ENCODE results near the gene SAMD11.
A peak's percentile ranks its signal among the peaks of the same experiment; 100 is the strongest.
"Not testable (repeated sequence)": the region's sequence is repeated elsewhere in the genome, so short reads cannot be mapped to it uniquely, and the experiment has no call there.

SAMD11 gene

DNA sequence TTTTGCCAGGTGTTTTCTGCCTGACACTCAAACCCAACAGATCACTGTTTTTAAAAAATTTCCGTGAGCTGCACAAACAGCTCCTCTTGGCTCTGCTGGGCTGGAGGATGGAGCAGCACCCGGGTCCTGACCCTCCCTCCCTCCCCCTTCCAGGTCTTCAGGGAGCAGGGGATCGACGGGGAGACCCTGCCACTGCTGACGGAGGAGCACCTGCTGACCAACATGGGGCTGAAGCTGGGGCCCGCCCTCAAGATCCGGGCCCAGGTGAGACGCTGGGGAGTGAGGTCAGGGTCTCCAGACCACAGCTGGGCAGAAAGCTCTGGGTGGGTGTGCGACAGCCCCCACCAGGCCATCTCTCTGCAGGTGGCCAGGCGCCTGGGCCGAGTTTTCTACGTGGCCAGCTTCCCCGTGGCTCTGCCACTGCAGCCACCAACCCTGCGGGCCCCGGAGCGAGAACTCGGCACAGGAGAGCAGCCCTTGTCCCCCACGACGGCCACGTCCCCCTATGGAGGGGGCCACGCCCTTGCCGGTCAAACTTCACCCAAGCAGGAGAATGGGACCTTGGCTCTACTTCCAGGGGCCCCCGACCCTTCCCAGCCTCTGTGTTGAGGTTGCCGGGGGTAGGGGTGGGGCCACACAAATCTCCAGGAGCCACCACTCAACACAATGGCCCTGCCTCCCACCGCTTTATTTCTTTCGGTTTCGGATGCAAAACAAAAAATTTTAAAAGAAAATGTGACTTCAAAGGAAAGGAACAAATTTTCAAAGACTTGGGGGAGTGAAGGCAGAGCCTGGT, 20.0 kb downstream of the SAMD11 start:
- DNase-seq (ENCODE audit: low read depth in 2 of 2) = no peak

DNA sequence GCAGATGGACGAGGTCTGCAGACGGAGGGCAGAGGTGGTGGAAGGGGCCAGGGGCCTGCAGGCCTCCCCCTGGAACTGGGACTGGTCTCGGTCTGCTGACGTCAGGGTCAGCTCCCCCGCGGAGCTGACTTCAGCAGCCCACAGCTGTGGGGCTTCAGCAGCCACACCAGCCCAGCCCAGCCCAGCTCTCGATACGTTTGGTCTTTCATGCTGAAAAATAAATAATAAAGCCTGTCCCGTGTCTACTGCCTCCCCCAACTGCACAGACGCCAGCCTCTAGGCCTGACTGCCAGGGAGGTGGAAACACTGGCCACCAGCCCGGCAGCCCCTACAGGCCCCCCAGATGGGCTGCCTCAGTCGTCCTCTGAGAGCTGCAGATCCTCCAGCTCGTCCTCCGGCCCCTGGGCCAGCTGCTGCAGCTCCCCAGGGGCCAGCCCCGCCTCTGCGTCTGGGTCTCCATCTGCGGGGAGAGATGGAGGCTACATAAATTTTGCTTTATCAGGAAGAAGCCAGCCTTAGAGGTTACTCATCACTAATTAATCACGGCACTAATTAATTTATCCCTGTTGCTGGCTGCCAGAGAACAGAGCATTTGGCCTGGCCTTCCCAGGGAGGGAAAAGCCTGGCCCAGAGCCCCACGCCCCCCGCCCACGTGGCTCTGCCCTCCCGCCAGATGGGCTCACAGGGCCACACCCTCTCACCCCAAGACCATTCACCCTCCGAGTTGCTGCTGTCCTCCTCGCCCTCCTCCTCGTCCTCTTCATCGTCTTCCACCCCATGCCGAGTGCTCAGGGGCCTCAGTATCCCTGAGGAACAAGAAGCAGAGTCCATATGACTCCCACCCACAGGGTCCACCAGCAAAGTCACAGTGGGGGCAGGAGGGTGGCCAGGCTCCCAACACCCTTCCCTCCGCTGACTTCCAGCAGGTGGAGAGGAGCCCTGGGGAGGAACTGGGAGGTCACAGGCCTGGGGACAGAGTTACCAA, 20.9 kb downstream of the SAMD11 start:
- DNase-seq (ENCODE audit: low read depth in 2 of 2) = no peak

DNA sequence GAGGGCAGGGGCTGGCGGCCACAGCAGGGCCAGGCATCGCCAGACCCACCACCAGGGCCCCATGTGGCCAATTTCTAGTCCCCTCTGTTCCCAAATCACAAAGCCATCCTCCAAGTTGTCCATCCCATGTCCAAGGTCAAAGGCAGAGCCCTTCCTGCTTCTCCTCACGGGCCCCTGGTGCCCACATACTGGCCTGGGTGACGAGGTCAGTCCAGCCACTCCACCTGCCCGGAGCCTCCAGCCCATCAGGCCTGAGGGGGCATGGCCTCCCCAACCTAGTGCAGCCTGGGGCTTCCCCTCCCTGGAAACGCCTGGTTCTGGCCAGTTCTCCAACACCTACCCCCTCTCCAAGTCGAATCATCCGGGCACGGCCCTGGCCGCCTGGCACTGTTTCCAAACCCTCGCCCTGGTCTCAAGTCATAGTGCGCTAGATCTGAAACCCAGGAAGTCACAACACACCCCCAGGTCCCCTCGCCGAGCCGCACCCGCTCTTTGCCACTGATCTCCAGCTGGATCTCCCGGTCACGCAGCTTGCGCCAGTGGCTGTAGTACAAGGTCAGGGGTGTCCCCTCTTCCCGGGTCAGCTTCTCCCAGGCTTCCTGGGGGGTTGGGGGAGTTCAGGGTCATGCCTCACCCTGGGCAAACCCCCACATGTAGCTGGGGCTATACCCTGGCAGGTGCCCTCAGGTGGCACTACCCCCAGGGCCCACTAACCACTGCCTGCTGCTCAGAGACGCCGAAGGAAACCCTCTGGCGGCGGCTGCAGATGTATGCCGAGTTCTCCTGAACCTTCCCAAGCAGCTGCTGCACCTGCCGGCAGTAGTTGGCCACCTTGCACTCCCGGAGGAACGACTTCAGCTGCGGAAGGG, 22.2 kb downstream of the SAMD11 start:
- no peak for DNase-seq (ENCODE audit: low read depth in 2 of 2)

DNA sequence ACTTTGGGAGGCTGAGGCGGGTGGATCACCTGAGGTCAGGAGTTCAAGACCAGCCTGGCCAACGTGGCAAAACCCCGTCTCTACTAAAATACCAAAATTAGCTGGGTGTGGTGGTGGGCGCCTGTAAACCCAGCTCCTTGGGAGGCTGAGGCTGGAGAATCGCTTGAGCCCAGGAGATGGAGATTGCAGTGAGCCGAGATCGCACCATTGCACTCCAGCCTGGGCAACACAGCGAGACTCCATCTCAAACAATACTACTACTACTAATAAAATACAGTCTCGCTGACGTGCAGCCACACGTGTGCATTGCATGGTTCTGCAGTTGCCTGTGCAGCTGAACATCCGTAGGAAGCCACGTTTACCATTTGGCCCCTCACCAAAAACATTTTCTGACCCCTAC, 23.1 kb downstream of the SAMD11 start:
- DNase-seq (ENCODE audit: low read depth in 2 of 2) = not testable (repeated sequence)

DNA sequence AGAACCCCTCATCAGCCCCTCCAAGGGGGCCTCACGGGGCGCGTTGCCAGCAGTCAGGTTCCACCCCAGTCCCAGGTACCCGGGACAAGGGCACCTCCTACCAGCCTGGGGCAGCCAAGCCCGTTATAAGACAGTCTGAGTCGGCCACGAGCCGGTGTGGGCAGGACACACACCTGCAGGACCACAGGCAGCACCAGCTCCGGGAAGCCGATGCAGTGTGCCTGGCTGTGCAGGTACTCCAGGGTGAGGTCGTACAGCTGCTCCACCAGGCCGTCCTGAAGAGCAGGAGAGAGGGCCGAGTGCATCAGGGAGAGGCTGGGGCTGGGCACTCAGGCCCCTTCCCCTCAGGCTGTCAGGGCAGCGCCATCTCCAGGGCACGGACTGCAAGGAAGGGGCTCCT, 24.2 kb downstream of the SAMD11 start:
- no peak for DNase-seq (ENCODE audit: low read depth in 2 of 2)

DNA sequence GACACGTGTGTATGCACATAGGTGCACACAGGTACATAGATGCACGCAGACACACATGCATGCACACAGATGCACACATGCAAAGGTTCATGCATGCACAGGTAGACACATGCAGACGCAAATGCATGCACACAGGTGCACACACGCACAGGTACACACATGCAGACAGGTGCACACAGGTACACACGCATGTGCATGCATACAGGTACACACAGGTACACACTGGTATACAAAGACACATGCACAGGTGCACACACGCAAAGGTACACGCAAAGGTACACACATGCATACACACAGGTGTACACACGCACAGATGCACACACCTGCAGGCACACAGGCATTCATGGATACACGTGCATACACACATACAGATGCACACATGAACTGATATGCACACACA, 26.5 kb downstream of the SAMD11 start:
- no peak for DNase-seq (ENCODE audit: low read depth in 2 of 2)

DNA sequence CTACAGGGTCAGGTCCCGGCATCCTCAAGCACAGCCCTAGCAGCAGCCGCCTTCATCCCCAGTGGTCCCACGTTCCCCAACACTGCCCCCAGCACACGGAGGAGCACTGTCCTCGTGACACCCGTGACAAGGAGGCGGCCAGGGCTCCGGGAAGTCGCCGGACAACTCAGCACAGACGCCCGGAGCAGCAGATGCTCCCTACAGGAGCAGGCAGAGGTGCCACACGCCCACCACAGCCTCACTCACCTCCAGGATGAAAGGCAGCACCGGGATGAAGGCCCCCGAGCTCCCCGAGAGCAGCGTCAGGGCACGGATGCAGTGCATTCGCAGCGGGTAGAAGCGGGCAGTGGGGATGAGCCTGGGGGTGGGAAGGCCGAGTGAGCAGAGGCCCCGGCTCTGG, 27.2 kb downstream of the SAMD11 start:
- no peak for DNase-seq (ENCODE audit: low read depth in 2 of 2)

DNA sequence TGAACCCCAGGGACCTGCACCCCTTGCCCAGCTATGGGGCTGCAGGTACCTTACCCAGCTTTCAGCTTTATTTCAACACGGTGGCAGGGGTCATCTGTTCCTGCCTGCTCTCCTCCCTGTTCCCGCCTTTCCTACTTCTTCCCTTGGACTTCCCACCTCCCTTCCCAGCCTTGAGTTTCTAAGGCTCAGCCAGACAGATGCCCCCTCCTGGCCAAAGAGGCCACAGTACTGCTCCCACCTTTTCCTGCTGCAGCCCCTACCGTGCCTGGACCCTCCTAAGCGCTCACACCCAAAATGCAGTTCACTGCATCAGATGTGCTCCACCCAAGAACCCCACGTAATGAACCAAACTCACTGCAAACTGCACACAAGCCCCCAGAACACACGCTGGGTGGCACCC, 27.6 kb downstream of the SAMD11 start:
- DNase-seq (ENCODE audit: low read depth in 2 of 2) = no peak

DNA sequence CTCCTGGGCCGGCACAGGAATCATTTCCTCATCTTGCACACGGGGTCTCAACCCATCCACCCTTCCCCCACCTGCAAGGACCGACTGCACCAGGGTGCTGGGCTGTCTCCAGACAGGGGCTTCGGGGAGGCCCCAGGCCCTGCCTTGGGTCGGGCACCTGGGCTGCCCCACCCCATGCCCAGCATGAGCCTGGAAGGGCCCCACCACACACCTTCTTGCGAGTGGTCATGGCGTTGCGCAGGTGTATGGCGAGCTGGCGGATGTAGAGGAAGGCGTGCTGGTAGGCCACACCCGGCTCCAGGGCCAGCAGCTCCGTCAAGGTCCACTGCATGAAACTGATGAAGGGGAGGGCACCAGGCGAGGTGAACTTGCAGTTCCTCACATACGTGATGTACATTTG, 28.5 kb downstream of the SAMD11 start:
- DNase-seq (ENCODE audit: low read depth in 2 of 2) = no peak

DNA sequence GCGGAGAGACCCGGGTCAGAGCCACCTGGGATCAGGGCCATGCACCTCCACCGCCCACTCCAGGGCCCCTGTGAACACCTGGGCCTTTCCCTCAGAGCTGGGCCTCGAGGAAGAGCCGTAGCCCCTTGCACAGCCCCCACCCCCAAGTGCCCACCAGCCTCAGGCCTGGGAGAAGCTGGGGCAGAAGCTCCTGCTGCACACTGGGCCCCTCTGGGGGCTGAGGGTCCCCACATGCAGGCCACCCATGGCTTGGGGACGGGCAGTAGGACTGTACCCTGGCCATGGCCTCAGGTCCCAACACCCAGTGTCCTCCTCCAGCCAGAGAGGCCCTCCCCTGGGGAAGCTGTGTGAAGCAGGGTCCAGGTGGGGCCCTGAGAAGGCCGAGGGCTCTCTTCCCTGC, 28.9 kb downstream of the SAMD11 start:
- DNase-seq (ENCODE audit: low read depth in 2 of 2) = no peak

DNA sequence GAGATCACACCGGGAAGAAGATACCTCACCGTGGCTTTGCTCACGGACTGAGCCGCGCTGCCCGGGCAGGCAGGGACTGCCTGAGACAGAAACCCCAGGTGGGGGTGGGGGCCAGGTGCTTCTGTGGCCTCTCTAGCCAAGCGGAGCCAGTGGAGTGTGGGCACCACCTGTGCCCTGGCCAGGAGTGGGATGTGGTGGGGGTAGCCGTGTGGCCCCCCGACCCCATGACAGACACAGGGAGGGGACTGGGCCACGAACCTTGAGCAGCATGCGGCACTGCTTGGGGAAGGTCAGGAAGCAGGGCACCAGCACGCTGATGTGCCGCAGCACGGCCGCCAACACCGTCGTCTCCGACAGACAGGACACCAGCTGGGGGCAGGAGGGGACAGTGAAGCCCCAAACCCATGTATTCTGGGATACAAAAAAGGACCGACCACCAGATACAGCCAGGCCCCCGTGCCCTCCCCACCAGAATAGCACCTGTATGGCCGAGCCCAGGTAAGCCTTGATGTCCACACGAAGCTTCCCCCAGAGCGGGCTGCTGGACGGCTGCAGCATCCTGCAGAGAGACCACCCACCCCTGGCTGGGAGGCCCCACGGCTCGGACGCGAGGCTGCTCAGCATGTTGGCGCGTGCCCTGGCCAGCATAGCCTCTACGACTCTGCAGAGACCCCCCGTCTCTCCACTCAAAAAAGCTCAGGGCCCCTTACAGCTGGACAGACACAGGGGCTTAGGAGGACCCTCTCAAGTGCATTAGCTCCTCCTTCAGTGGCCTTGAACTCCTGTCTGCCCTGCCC, 30.0 kb downstream of the SAMD11 start:
- no peak for DNase-seq (ENCODE audit: low read depth in 2 of 2)

DNA sequence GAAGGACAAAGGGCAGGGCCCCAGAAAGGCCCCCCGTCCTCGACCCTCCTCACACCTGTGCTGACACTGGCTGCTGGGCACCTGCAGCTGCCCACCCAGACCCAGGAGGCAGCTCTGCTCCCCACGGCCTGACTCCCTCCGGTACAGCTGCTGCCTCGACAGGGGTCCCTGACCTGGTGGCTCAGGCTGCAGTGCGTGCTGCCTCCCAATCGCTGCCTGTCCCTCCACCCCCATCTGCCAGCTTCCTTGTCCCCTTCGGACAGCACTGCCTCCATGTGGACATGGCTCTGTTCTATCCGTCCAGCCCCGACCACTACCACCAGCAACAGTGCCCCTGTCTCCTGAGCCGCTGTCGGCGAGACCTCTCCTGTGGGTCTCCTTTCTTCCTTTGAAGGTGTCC, 31.2 kb downstream of the SAMD11 start:
- DNase-seq (ENCODE audit: low read depth in 2 of 2) = no peak

DNA sequence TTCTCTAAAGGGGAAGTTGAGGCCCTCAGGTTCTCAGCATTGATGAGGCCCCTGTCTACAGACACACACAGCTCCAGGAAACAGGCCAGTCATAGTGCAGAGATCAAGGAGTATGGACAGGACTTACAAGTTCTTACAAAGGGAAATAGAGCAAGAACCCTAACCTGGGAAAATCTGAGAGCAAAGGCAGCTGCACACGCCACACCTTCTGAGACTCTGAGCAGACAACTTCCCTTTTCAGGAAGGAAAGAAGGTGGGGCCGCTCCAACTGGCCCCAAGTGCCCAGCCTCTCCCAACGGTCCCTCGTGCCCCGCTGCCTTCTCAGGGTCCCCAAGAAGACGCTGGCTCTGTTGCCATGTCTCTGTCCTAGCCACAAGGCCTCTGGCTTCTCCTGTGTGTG, 31.8 kb downstream of the SAMD11 start:
- no peak for DNase-seq (ENCODE audit: low read depth in 2 of 2)

DNA sequence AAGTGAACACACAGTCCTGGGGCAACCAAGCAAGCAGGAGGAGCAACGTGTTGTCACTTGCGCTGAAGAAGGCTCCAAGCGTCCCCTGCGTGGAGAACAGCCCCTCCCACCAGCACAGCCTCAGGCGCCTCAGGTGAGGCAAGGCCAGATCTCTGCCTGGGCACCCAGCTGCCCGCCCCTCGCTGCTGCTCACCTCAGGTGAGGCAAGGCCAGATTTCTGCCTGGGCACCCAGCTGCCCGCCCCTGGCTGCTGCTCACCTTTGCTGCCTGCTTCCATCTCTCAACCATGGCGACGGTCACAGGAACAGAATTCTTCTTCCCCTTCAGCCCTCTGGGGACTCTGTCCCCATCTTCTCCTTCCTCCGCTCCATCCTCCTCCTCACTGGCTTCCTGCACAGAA, 32.9 kb downstream of the SAMD11 start:
- DNase-seq (ENCODE audit: low read depth in 2 of 2) = no peak

DNA sequence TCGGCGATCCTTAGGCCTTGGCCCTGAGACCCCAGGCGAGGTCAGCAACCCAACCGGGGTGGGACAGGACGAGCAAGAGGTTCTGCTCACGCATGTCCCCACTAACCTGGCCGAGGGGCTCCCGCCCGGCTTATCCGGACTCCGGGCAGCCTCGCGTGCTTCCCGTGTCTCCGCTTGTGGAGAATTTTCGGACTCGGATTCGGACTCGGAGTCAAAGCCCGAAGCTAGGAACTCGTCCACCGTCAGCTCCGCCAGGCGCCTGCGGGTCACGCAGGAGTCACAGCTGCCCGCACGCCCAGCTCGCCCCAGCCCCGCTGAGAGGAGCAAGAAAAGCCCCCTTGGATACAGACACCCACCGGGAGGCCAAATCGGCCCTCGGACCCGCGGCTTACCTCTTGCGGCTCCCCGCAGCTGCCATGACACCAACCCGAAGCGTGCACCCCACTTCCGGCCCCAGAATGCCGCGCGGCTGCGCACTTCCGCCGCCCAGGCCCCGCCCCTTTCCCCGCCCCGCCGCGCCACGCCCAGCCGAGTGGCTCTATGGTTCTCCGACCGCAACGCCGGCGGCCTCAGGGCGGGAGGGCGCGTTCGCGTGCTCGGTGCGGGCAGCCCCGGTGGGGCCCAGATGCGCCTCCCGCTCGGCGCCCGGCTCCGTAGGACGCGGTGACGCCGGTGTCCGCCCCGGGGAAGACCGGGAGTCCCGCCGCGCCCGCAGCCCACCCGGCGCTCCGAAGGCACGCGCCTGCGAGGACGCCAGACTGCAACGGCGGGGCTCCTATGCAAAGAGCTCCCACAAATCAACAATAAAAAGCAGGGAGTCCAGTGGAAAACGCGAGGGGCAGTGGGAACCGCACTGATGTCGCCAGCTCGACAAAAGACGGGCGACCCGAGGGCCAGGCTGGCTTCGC, 35.4 kb downstream of the SAMD11 start, which contains the start of gene NOC2L:
NOC2L (minus strand) TSS at position 434 of the 908 bp plus-strand sequence; CDS start at position 418, 16 bp downstream.
- peak; percentile 93 to 94 for DNase-seq (ENCODE audit: low read depth in 2 of 2)

DNA sequence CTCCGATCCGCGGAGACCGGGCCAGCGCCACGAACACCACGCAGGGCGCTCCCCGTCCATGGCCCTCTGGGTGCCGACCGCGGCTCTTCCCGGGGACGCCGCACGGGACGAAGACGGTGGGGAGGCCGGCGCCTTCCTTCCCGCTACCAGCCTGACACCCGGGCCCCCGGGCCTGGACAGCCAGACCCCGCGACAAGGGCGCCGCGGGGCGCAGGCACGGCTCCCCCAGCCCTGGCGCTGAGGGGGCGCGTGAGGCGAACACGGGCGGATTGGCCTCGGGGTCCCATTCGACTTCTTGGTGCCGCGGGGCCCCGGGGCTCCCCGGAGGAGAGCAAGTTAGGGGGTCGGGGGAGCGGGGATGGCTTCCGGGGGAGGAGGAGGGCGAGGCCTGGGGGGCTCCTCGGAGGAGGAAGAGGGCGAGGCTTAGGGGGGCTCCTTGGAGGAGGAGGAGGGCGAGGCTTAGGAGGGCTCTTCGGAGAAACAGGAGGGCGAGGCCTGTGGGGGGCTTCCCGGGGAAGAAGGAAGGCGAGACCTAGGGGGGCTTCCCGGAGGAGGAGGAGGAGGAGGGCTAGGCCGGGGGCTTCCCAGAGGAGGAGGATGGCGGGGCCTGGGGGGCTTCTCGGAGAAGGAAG, 36.1 kb downstream of the SAMD11 start:
- DNase-seq (ENCODE audit: low read depth in 2 of 2) = no peak

DNA sequence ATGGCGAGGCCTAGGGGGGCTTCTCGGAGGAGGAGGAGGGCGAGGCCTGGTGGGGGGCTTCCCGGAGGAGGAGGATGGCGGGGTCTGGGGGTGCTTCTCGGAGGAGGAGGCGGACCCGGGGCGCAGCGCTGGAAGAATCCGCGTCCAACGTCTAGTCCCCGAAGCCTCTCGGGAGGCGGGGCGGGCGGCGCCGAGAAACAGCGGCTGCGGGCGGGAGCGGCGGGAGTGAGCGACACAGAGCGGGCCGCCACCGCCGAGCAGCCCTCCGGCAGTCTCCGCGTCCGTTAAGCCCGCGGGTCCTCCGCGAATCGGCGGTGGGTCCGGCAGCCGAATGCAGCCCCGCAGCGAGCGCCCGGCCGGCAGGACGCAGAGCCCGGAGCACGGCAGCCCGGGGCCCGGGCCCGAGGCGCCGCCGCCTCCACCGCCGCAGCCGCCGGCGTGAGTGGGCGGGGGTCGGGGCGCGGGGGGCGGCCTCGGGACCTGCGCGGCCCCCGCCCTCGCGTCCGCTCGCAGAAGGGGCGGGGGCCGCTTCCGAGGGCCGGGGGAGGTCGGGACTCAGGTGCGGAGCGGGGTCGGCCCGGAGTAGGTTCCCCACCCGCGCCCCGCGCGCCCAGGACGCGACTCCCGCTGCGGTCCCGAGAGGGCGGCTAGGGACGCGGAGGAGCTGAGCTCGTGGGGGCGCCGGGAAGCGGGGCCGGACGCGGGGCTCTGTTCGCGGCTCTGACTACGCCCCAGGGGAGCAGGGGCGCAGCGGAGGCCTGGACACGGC, 36.8 kb downstream of the SAMD11 start, which contains the start of gene KLHL17:
KLHL17 (plus strand) TSS at position 222 of the 769 bp plus-strand sequence; CDS start at position 332, 110 bp downstream.
- peak; percentile 75 to 76 for DNase-seq (ENCODE audit: low read depth in 2 of 2)

DNA sequence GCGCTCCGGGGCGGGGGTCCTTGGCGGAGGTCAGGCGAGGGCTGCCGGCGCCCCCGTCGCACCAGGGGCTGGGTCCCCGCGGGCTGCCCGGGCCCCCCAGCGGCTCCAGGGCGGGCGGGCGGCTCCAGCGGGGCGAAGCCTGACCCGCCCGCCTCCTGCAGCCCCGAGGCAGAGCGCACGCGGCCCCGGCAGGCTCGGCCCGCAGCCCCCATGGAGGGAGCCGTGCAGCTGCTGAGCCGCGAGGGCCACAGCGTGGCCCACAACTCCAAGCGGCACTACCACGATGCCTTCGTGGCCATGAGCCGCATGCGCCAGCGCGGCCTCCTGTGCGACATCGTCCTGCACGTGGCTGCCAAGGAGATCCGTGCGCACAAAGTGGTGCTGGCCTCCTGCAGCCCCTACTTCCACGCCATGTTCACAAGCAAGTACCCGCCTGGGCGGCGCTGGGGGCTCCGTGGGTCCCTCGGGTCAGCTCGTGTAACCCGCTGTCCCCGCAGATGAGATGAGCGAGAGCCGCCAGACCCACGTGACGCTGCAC, 37.5 kb downstream of the SAMD11 start:
- no peak for DNase-seq (ENCODE audit: low read depth in 2 of 2)

Data from stimulated activated CD8-positive, alpha-beta memory T cell treated with anti-CD3 and anti-CD28 coated beads, Interleukin-15, amount 100 ng/mL, for 48 hours (primary cell).